OCI-M2 (cell line): Measurements from ENCODE around the gene PDE8B.

Source experiments
- DNase-seq: peaks from one replicate; lab custom pipeline; 2025; ENCODE audit not compliant: unreplicated experiment; lab: John Stamatoyannopoulos, UW

PDE8B gene

GRCh38 chr5:77189421-77189820 is 21.1 kb upstream of the PDE8B start:
- DNase-seq = no peak

GRCh38 chr5:77192441-77193050 is 17.9 kb upstream of the PDE8B start:
- no peak for DNase-seq

GRCh38 chr5:77194762-77195161 is 15.7 kb upstream of the PDE8B start:
- no peak for DNase-seq

GRCh38 chr5:77197840-77198554 is 12.5 kb upstream of the PDE8B start:
- DNase-seq = no peak

DNA sequence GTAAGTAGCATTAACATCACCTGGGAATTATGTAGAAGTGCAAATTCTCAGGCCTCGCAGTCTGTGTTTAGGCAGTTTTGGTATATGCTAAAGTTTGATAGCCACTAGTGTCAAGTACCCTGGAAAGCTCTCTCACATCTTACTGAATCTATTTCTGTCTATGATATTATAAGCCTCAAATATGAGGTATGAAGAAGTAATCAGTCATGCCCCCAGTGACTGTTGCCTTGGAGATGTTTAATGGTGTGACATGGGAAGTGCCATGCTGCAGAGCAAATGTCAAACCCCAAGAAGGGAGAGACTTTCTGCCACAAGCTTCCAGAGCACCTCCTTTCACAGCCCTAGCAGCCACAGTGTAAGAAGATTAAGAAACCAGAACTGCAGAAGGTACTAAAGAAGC is 9.8 kb upstream of the PDE8B start:
- DNase-seq = no peak

- no peak for DNase-seq
Measured at GRCh38 chr5:77202145-77202544, 8.3 kb upstream of the PDE8B start.

DNA sequence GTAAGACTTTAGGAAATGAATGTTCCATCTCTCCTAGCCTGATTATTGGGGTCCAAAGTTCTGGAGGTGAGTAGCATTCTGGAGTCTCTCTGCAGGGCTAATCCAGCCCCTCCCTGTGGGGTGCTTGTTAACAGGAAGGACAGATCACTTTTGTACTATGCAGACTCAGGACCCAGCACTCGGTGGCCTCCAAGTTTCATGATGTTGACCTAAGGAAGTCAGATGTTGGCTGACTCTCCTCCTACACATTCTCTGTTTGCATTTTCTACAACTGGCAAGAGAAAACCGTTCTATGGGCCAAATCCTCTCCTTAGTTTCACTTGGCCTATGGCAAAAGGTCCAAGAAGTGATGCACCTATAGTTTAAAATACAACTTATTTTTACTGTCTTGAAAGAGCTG is 5.5 kb upstream of the PDE8B start:
- DNase-seq = no peak

GRCh38 chr5:77208507-77209163 is 1.8 kb upstream of the PDE8B start:
- no peak for DNase-seq

DNA sequence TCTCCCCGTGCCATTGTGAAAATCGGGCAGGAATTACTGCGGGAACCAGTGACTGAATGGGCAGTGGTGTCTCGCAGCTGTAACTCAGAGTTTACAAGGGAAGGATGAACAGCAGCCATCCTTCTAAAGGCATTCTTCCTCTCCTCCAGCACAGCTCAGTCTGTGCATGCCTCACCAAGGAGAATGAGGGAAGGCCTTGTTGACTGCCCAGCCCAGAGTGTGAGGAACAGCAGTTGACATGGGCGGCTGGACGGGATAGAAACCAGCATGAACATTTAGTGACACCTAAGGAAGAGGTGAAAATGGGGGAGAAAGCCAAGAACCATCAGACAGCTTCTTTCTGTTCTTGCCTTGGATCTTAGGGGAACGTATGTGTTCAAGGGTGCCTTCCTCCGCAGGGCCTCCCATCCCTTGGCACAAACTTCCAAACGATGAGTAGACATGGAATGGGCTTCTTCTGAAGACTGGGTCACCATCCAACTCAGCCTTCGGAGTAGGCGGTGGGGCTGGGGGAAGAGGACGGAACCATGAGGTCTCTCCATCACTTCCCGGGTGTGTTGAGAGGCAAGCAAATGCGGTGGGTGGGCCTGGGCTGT is 887 bp upstream of the PDE8B start:
- DNase-seq = no peak

- DNase-seq = no peak
Measured at GRCh38 chr5:77210964-77211690, 647 bp downstream of the PDE8B start.

DNA sequence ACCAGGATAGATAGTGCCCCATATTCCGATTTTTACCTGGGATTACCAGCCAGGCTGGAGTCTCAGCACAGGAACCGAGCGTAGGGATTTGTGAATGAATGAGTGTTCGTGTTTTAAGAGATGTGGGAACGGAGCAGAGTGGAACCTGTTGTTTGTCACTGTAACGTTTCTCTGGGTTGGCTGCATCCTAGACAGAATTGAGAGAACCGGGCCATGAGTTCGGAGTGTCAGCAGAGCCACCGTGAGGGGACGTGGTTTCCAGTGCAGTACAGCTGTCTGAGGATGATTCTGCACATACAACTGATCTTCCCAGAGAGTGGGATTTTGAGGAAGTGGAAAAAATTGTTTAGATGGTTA is 1.2 kb downstream of the PDE8B start:
- no peak for DNase-seq

GRCh38 chr5:77213601-77214000 is 3.1 kb downstream of the PDE8B start:
- no peak for DNase-seq

DNA sequence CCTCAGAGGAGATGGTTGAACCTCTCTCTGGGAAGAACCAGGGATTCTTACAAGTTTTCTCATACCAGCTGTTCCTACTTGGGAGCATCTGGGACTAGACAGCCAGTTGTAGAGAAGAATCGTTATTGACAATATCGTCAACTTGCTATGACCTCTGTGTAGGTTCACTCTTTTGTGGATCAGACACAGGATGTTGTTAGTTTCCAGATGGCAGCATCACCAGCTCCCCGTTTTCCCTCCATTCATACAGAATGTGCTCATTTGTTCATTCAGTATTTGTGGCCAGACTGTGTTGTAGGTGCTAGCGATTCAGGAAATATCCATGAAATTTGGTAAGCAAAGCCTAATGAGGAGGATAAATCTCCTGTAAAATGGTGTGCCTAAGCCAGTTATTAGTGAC is 3.7 kb downstream of the PDE8B start:
- no peak for DNase-seq

DNA sequence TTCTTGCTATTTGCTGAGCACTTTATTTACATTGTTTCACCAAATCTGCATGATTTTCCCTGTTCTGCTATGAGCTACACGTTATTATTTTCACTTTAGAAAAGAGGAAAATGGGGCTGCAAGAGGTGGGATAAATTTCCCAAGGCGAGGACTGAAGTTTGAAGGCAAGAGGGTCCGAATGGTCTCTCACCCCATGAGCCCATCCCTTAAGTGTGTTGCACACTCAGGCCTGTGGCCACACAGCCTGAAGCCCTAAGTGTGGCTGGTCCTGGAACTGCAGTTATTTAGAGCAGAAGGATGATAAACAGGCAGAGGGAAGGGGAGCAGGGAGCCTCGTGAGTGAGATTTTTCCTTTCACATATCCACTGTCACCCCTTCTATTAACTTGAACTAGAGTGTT is 7.8 kb downstream of the PDE8B start:
- no peak for DNase-seq

DNA sequence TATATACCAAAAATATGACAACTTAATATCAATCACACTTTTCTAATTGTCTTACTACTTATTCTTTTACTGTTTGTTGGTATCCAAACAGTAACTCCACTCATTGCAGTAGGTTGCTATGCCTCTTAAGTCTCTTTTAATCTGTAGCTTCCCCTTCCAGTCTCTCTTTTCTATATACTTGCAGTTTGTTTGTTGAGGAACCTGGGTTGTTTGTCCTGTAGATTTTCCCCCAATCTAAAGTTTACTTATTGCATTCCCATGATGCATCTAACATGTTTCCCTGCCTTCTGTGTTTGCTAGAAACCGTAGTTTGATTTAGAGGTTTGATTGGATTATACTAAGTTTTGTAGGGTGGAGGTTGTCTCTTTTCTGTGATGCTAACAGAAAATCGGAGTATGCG is 10.6 kb downstream of the PDE8B start:
- DNase-seq = no peak

GRCh38 chr5:77222722-77223121 is 12.2 kb downstream of the PDE8B start:
- DNase-seq = no peak

- DNase-seq = no peak
Measured at GRCh38 chr5:77223653-77224052, 13.2 kb downstream of the PDE8B start.

DNA sequence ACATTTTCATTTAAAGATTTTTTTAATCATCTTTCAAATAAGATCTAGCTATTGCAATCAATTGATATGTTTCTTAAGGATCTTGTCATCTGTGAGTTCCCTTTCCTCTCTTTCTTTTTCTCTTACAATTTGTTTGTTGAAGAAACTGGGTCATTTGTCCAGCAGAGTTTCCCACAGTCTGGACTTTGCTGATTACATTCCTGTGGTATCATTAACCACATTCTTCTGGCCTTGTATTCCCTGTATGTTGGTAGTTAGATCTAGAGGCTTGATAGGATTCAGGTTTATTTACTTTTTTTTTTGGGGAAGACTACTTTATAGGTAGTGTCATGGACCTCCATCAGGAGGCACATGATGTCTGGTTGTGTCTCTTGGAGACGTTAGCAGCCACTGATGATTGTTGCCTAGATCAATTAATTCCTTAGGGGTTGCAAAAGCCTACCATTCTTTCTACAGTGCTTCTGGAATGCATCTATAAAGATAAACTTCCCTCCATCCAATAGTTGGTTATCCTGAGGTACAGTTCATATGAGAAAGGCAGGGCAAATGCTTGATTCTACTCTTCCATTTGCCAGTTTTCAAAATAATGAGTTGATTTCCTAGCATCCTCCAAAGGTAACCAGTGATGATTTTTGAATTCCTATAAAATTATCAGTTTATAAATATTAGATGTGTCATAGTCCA is 14.3 kb downstream of the PDE8B start:
- no peak for DNase-seq

DNA sequence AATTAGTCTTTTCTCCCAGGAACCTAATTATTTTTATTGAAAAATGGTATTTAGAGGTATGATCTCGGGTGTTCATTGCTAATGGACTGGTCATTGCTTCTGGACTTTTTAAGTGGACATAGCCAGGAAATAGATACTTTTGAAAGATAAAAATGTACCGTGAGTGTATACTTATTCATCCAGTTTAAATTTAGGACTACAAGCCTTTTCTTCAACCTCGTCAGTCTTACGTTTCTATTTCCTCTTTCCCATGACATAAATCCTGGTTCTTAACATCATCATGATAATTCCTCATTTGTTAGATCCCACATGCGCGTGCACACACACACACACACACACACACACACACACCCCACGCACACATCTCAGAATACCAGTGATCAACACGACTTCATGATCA is 15.1 kb downstream of the PDE8B start:
- no peak for DNase-seq

- DNase-seq = no peak
Measured at GRCh38 chr5:77229887-77230286, 19.4 kb downstream of the PDE8B start.
